Activated CD4-positive, alpha-beta T cell treated with anti-CD3 and anti-CD28 coated beads, Interleukin-2, amount 50 U/mL, for 4 hours (primary cell): ENCODE results near the gene MEPE.
"Not testable (repeated sequence)": the region's sequence is repeated elsewhere in the genome, so short reads cannot be mapped to it uniquely, and the experiment has no call there.

Source experiments
- DNase-seq, 2 experiments: peaks; one replicate each; pipeline ENCODE4 v3.0.0-alpha.2; 2020

Gene MEPE

GRCh38 chr4:87886083-87886482 lies 53.3 kb downstream of the MEPE start:
- DNase-seq: no peak

- not testable (repeated sequence) for DNase-seq
Measured at GRCh38 chr4:87890753-87891152, 58.0 kb downstream of the MEPE start.

DNA sequence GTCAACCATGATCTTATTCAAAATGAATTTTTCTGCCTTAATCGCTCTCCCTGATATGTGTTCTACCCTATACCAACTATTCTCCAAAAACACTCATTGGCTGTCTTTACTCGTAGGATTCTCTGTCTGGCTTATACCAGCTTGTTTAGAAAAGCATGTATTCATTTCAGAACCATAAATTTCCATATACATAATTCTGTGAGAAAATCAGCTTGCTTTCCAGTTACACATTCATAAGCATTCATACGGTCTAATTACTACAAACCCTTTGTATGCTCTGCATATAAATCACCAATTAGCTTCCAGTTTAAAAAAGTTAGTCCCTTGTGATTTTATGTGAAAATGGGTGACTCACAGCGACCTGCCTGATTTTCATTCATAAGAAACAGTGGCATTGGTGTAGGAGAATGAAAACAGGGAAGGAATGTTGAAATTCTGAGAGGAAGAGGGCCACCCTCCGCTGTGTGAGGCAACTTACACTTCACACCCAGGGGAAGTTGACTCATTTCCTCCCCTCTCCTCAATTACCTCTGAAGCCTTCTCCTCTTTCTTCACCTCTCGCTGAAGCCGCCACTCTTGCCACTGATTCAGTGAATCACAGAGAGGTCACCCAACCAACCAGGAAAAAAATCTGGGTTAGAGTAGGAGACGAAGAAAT lies 63.3 kb downstream of the MEPE start:
- no peak for DNase-seq
